ENCODE results near the gene TMEM120B.
"Not testable (repeated sequence)": the region's sequence is repeated elsewhere in the genome, so short reads cannot be mapped to it uniquely, and the experiment has no call there.

Gene TMEM120B

GRCh38 chr12:121755591-121755990, 43.0 kb downstream of the TMEM120B start:
- Histone ChIP-seq H3K36me3 (ENCODE audit: insufficient read depth, low read length) (peaks cover 5% of the 10 kb centered on the region; the same call in 1 of the 2 replicates), H3K4me2 (ENCODE audit: low read length) (no peak overlapping the region), H3K27ac (ENCODE audit: low read depth, low read length, poor library complexity, severe bottlenecking) (no peak overlapping the region), H3K79me2 (ENCODE audit: insufficient read depth, low read length) (no peaks in the 10 kb centered on the region), H3K9me3 (ENCODE audit: low read length) (no peaks in the 10 kb centered on the region), H3K27me3 (ENCODE audit: insufficient read depth, low read length) (no peaks in the 10 kb centered on the region), H3K4me1 (ENCODE audit: insufficient read depth, low read length, severe bottlenecking) (no peaks in the 10 kb centered on the region), H3F3A (ENCODE audit: insufficient read depth, low read length) (no peaks in the 10 kb centered on the region), H3K9me2 (ENCODE audit: low read depth, low read length) (no peaks in the 10 kb centered on the region), H3K4me3 (ENCODE audit: low read depth, low read length, poor library complexity, severe bottlenecking) (no peak overlapping the region), H2AFZ (ENCODE audit: low read length) (no peak overlapping the region), H4K20me1 (ENCODE audit: insufficient read depth, low read length) (no peaks in the 10 kb centered on the region), H3K9ac (ENCODE audit: low read length) (no peak overlapping the region)
- TF ChIP-seq EZH2 (IDR thresholded peaks at IDR 0.05; ENCODE audit: borderline replicate concordance, low read length) (no peak), CTCF (IDR thresholded peaks at IDR 0.05; ENCODE audit: low read length) (no peak)

- H3K36me3 ChIP-seq (ENCODE audit: insufficient read depth, low read length); H4K20me1 ChIP-seq (ENCODE audit: insufficient read depth, low read length); H3F3A ChIP-seq (ENCODE audit: insufficient read depth, low read length); H3K9ac ChIP-seq (ENCODE audit: low read length); H3K27me3 ChIP-seq (ENCODE audit: insufficient read depth, low read length); H3K9me3 ChIP-seq (ENCODE audit: low read length); H3K4me1 ChIP-seq (ENCODE audit: insufficient read depth, low read length, severe bottlenecking); H3K4me2 ChIP-seq (ENCODE audit: low read length); H3K27ac ChIP-seq (ENCODE audit: low read depth, low read length, poor library complexity, severe bottlenecking); H3K79me2 ChIP-seq (ENCODE audit: insufficient read depth, low read length); H3K9me2 ChIP-seq (ENCODE audit: low read depth, low read length); H2AFZ ChIP-seq (ENCODE audit: low read length); H3K4me3 ChIP-seq (ENCODE audit: low read depth, low read length, poor library complexity, severe bottlenecking): not testable (repeated sequence)
Observed at GRCh38 chr12:121758536-121758935, 46.0 kb downstream of the TMEM120B start.

- H2AFZ ChIP-seq (ENCODE audit: low read length), result no peak overlapping the region
- no peak overlapping the region for H3K4me2 ChIP-seq (ENCODE audit: low read length)
- no peaks in the 10 kb centered on the region for H3K9me2 ChIP-seq (ENCODE audit: low read depth, low read length)
- H3K4me1 ChIP-seq (ENCODE audit: insufficient read depth, low read length, severe bottlenecking), result peaks cover 6% of the 10 kb centered on the region
- no peak overlapping the region for H3K4me3 ChIP-seq (ENCODE audit: low read depth, low read length, poor library complexity, severe bottlenecking)
- no peaks in the 10 kb centered on the region for H3K79me2 ChIP-seq (ENCODE audit: insufficient read depth, low read length)
- H4K20me1 ChIP-seq (ENCODE audit: insufficient read depth, low read length), result no peaks in the 10 kb centered on the region
- H3K36me3 ChIP-seq (ENCODE audit: insufficient read depth, low read length), result no peaks in the 10 kb centered on the region
- no peak overlapping the region for H3K27ac ChIP-seq (ENCODE audit: low read depth, low read length, poor library complexity, severe bottlenecking)
- no peak overlapping the region for H3K9ac ChIP-seq (ENCODE audit: low read length)
- H3F3A ChIP-seq (ENCODE audit: insufficient read depth, low read length), result no peaks in the 10 kb centered on the region
- TF ChIP-seq EZH2 (IDR thresholded peaks at IDR 0.05; ENCODE audit: borderline replicate concordance, low read length) (no peak), CTCF (IDR thresholded peaks at IDR 0.05; ENCODE audit: low read length) (no peak)
- no peaks in the 10 kb centered on the region for H3K9me3 ChIP-seq (ENCODE audit: low read length)
- no peaks in the 10 kb centered on the region for H3K27me3 ChIP-seq (ENCODE audit: insufficient read depth, low read length)
Observed at GRCh38 chr12:121762269-121762668, 49.7 kb downstream of the TMEM120B start.

- no peak for TF ChIP-seq CTCF (IDR thresholded peaks at IDR 0.05; ENCODE audit: low read length)
- no peak for TF ChIP-seq EZH2 (IDR thresholded peaks at IDR 0.05; ENCODE audit: borderline replicate concordance, low read length)
- Histone ChIP-seq H3K79me2 (ENCODE audit: insufficient read depth, low read length) (no peaks in the 10 kb centered on the region), H3F3A (ENCODE audit: insufficient read depth, low read length) (no peaks in the 10 kb centered on the region), H3K4me3 (ENCODE audit: low read depth, low read length, poor library complexity, severe bottlenecking) (no peak overlapping the region), H3K36me3 (ENCODE audit: insufficient read depth, low read length) (no peaks in the 10 kb centered on the region), H3K4me1 (ENCODE audit: insufficient read depth, low read length, severe bottlenecking) (peaks cover 6% of the 10 kb centered on the region), H3K27me3 (ENCODE audit: insufficient read depth, low read length) (no peaks in the 10 kb centered on the region), H3K27ac (ENCODE audit: low read depth, low read length, poor library complexity, severe bottlenecking) (no peak overlapping the region), H2AFZ (ENCODE audit: low read length) (no peak overlapping the region), H4K20me1 (ENCODE audit: insufficient read depth, low read length) (no peaks in the 10 kb centered on the region), H3K9ac (ENCODE audit: low read length) (no peak overlapping the region), H3K4me2 (ENCODE audit: low read length) (no peak overlapping the region), H3K9me2 (ENCODE audit: low read depth, low read length) (no peaks in the 10 kb centered on the region), H3K9me3 (ENCODE audit: low read length) (no peaks in the 10 kb centered on the region)
Observed at GRCh38 chr12:121764808-121765207, 52.3 kb downstream of the TMEM120B start.

Measured in OCI-LY1 (cell line).